ENCODE data around the gene FGG. TPM values are rescaled to one million over a fixed set of nuclear protein-coding genes. Genes with fewer than 3 reads are reported as not detected.

Gene FGG
- total and polyA plus RNA-seq, 2 of the 8 experiments (the other 6 are each of a cell fraction or from before 2014, with no cell fraction given) = not detected

DNA sequence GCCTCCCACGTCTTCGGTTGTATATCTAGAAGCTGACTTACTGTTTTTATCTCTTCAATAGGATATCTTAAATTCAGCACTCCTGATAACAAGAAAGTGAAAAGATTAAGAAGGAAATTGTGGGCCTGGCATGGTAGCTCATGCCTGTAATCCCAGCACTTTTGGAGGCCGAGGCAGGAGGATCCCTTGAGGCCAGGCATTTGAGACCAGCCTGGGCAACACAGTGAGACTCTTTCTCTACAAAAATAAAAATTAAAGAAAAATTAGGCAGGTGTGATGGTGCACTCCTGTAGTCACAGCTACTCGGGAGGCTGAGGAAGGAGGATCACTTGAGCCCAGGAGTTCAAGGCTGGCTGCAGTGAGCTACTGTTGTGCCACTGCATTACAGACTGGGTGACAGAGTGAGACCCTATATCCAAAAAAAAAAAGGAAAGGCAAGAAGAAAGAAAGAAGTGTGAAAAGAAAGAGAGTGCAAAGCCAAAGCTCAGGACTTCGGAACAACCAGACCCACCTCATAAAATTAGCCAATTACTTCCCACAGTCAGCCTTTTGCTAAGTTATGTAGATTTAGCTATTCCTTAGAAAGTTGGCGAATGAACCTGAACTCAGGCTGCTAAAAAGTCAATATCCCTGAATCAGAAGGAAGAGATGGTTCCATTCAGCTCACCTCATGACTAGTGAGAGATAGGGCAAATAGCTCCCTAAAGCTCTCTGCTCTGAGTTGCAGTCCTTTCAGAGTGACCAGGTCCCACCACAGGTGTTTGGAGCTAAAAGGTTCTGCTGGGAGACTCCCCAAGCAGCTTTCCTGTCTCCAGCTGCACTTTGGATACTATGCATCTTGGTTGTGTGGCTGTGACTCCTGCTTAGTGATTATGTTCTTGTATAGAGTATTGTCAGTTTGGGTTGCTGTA lies 9.2 kb downstream of the FGG start:
- H3K18ac ChIP-seq (ENCODE audit: extremely low read depth, low read length) = no peak overlapping the region
- no peak overlapping the region for H2BK15ac ChIP-seq (ENCODE audit: low read length)
- no peak overlapping the region for H3K4me2 ChIP-seq (ENCODE audit: insufficient read depth in 1 of 2, low read depth in 2 of 2, low read length in 2 of 2)
- DNase-seq (ENCODE audit: low read depth in 1 of 2, low spot score in 2 of 2) = no peak
- H2BK12ac ChIP-seq (ENCODE audit: low read depth, low read length) = no peak overlapping the region
- no peak overlapping the region for H4K91ac ChIP-seq (replicated peaks; ENCODE audit: insufficient read length, low read length)
- no peak overlapping the region for H3K9ac ChIP-seq (replicated peaks in 1 of 4; ENCODE audit: extremely low read depth in 1 of 4, low read depth in 3 of 4, low read length in 3 of 4)
- no peak overlapping the region for H2BK20ac ChIP-seq (ENCODE audit: low read length)
- no peak overlapping the region for H3K4ac ChIP-seq (replicated peaks; ENCODE audit: insufficient read length, low read depth, low read length)
- ChIA-PET POLR2A (ENCODE audit: partially characterized antibody) (interaction anchor here (1.1 kb wide), 1 partner anchor 60 kb away, joined by 3 read pairs; no protein-coding TSS in a partner anchor), CTCF (ENCODE audit: partially characterized antibody) (interaction anchor here (0.7 to 1.9 kb wide), 12 partner anchors 9 to 51 kb away, joined by 3 to 10 read pairs (median 4); no protein-coding TSS in a partner anchor)
- no peak overlapping the region for H2BK120ac ChIP-seq (replicated peaks; ENCODE audit: low read depth, low read length)
- peaks cover 0 to 3% (median 0%) of the 10 kb centered on the region in 4 experiments; a peak in 1 of 7 replicates for H3K4me1 ChIP-seq (replicated peaks in 1 of 4; ENCODE audit: control insufficient read depth in 3 of 4, insufficient read depth in 4 of 4, low read length in 3 of 4)
- no peak overlapping the region for H3K23ac ChIP-seq (ENCODE audit: insufficient read length)
- no peak overlapping the region for H3K14ac ChIP-seq (ENCODE audit: insufficient read length)
- no peak overlapping the region for H4K8ac ChIP-seq (ENCODE audit: extremely low read depth, insufficient read depth, low read length)
- no peak overlapping the region for H2AK5ac ChIP-seq (ENCODE audit: low read depth, low read length)
- no peaks in the 10 kb centered on the region for H4K20me1 ChIP-seq (replicated peaks in 1 of 2; ENCODE audit: control insufficient read depth in 1 of 2, insufficient read depth in 2 of 2, low read length in 2 of 2)
- H3K79me1 ChIP-seq (ENCODE audit: low read depth, low read length) = no peaks in the 10 kb centered on the region
- WGBS, 2 experiments (ENCODE audit: extremely low coverage in 1 of 2, insufficient coverage in 1 of 2, insufficient read length in 1 of 2, insufficient replicate concordance in 2 of 2, low coverage in 1 of 2, low lambda C conversion rate in 2 of 2, missing lambda C conversion rate in 1 of 2) = 92% methylated on average over 6 of the region's 6 CpGs; no CpG with 5 or more reads in 1 of the 2 experiments
- no peaks in the 10 kb centered on the region for H3K9me3 ChIP-seq (ENCODE audit: insufficient read depth in 2 of 2, low read depth in 1 of 2, low read length in 1 of 2)
- no peak overlapping the region for H3K56ac ChIP-seq (replicated peaks; ENCODE audit: insufficient read length, low read depth, low read length)
- H3K23me2 ChIP-seq (ENCODE audit: low read depth, low read length) = no peaks in the 10 kb centered on the region; the same call in 1 of the 2 replicates
- no peak overlapping the region for H4K5ac ChIP-seq (ENCODE audit: insufficient read length, low read depth, low read length)
- peak overlapping the region; percentile 62; the same call in 1 of the 2 replicates for H2AFZ ChIP-seq (ENCODE audit: low read length)
- H3K4me3 ChIP-seq (ENCODE audit: extremely low read depth in 1 of 4, insufficient read depth in 2 of 4, low read depth in 3 of 4, low read length in 4 of 4) = no peak overlapping the region
- no peaks in the 10 kb centered on the region for H3K36me3 ChIP-seq (ENCODE audit: control insufficient read depth in 2 of 4, insufficient read depth in 4 of 4, low read length in 3 of 4)
- no peaks in the 10 kb centered on the region for H3K79me2 ChIP-seq (ENCODE audit: control insufficient read depth in 1 of 2, insufficient read depth in 2 of 2, low read length in 2 of 2)
- no peaks in the 10 kb centered on the region for H3K27me3 ChIP-seq (replicated peaks in 1 of 4; ENCODE audit: control insufficient read depth in 3 of 4, extremely low read depth in 1 of 4, insufficient read depth in 3 of 4, low read length in 3 of 4)
- no peak for FAIRE-seq
- H3K27ac ChIP-seq (ENCODE audit: low read depth, low read length) = no peak overlapping the region; the same call in 1 of the 2 replicates
- no peak overlapping the region for H2BK5ac ChIP-seq (ENCODE audit: low read depth, low read length)
- TF ChIP-seq BCL11A (IDR thresholded peaks at IDR 0.05; ENCODE audit: low read depth in 2 of 2, low read length in 2 of 2) (no peak), CBX8 (IDR thresholded peaks at IDR 0.05; ENCODE audit: borderline replicate concordance, low read depth, low read length) (no peak), HDAC6 (IDR thresholded peaks at IDR 0.05; ENCODE audit: low read depth, low read length) (no peak), GABPA (IDR thresholded peaks at IDR 0.05; ENCODE audit: borderline replicate concordance, insufficient read depth, low read length) (no peak), RAD21 (IDR thresholded peaks at IDR 0.05 in 1 of 2, conservative IDR thresholded peaks at IDR 0.05 in 1 of 2; ENCODE audit: low read depth in 2 of 2, low read length in 2 of 2) (no peak), SP4 (IDR thresholded peaks at IDR 0.05; ENCODE audit: low read length) (no peak), RXRA (IDR thresholded peaks at IDR 0.05; ENCODE audit: insufficient read depth, low read depth, low read length) (no peak), SIRT6 (IDR thresholded peaks at IDR 0.05; ENCODE audit: low read length) (no peak), CBX5 (IDR thresholded peaks at IDR 0.05; ENCODE audit: low read depth, low read length) (no peak), GTF2F1 (IDR thresholded peaks at IDR 0.05; ENCODE audit: borderline replicate concordance, low read depth, low read length) (no peak), SIN3A (conservative IDR thresholded peaks at IDR 0.05 in 1 of 2, IDR thresholded peaks at IDR 0.05 in 1 of 2; ENCODE audit: low read depth in 1 of 2, low read length in 2 of 2) (no peak)

Measured in H1 (cell line).